Measurements from ENCODE around the gene NOC3L. TPM values are rescaled to one million over a fixed set of nuclear protein-coding genes. Genes with fewer than 3 reads are reported as not detected.

NOC3L gene
- total and polyA plus RNA-seq, 5 donors = 3.3 to 12.8 (median 10.4) TPM

Other genes starting within 250 kb of the NOC3L start
- gene TBC1D12, start 39.6 kb upstream of the NOC3L start, total RNA-seq = 1 to 10 TPM; 6.1 to 7.0 (median 6.7) TPM
- gene TBC1D12, start 39.6 kb upstream of the NOC3L start, polyA plus RNA-seq = 3.9 TPM
- 1 to 10 TPM; 1.3 to 2.7 (median 2.2) TPM for gene HELLS, start 182.8 kb upstream of the NOC3L start, total RNA-seq
- 0.66 TPM for gene HELLS, start 182.8 kb upstream of the NOC3L start, polyA plus RNA-seq

Measured in right cardiac atrium (tissue), 5 donors.